Panc1 (cell line): Measurements from ENCODE around the gene PDCD2L. TPM values are rescaled to one million over a fixed set of nuclear protein-coding genes. Genes with fewer than 3 reads are reported as not detected.

Experiments used
- ATAC-seq: fragments of 200-7000 bp; cut with Tn5 transposase; 2 replicates; pipeline ENCODE4 v1.9.1; 2020; ENCODE audit warnings: mild to moderate bottlenecking, moderate library complexity
- Bru-seq: library from RNA; stranded (reverse); fragments of 400-500 nt; gene quantifications from one replicate; lab custom pipeline; 2021; lab: Mats Ljungman, UMichigan
- BruChase-seq, 2 experiments: library from RNA; stranded (reverse); fragments of 400-500 nt; gene quantifications; one replicate each; lab custom pipeline; 2021; lab: Mats Ljungman, UMichigan
- BruUV-seq: library from RNA; stranded (reverse); fragments of 400-500 nt; replicated peaks from 2 replicates; lab custom pipeline; 2021; lab: Mats Ljungman, UMichigan
- CTCF ChIA-PET: fragments of 300-600 bp; sonication (Branson Sonifier 250); formaldehyde crosslinking; loops from one replicate; lab custom pipeline; 2022; ENCODE audit warnings: antibody characterized with exemption; lab: Charles Lee
- POLR2A ChIA-PET: fragments of 300-600 bp; sonication (Branson Sonifier 250); formaldehyde crosslinking; loops from one replicate; lab custom pipeline; 2022; ENCODE audit warnings: antibody characterized with exemption; lab: Charles Lee
- DNase-seq: peaks from one replicate; pipeline ENCODE4 v3.0.0-alpha.2; 2010; ENCODE audit warnings: low read depth, low spot score
- H3K27ac ChIP-seq: 2 replicates; pipeline ENCODE4 v1.5.1; 2011; ENCODE audit warnings: mild to moderate bottlenecking, low read length, inconsistent platforms
- H3K27me3 ChIP-seq: fragments of 200-500 bp; sonication (Bioruptor generic); 2 replicates; pipeline ENCODE4 v1.6.0; 2014; ENCODE audit warnings: low read length, inconsistent platforms; ENCODE audit not compliant: control insufficient read depth, insufficient read depth
- H3K36me3 ChIP-seq: fragments of 200-500 bp; sonication (Bioruptor generic); 2 replicates; pipeline ENCODE4 v1.5.1; 2014; ENCODE audit warnings: inconsistent platforms, mild to moderate bottlenecking, low read length, moderate library complexity; ENCODE audit not compliant: control insufficient read depth, insufficient read depth
- H3K4me1 ChIP-seq: 2 replicates; pipeline ENCODE4 v1.5.1; 2011; ENCODE audit warnings: inconsistent platforms, mild to moderate bottlenecking, low read length, moderate library complexity; ENCODE audit not compliant: control insufficient read depth, insufficient read depth
- H3K4me3 ChIP-seq, 2 experiments: 2 replicates each; pipeline ENCODE4 v1.5.1; 2011 to 2012; ENCODE audit warnings: low read depth in 2 of 2, low read length in 2 of 2, mild to moderate bottlenecking in 2 of 2, inconsistent platforms in 1 of 2, moderate library complexity in 1 of 2
- H3K9me3 ChIP-seq: fragments of 200-500 bp; sonication (Bioruptor generic); 2 replicates; pipeline ENCODE4 v1.5.1; 2014; ENCODE audit warnings: low read depth, mild to moderate bottlenecking, inconsistent platforms, low read length, moderate library complexity; ENCODE audit not compliant: control insufficient read depth, insufficient read depth
- POLR2AphosphoS5 ChIP-seq: IDR thresholded peaks from 2 replicates; pipeline ENCODE4 v1.6.1; 2012; ENCODE audit warnings: mild to moderate bottlenecking, low read depth, low read length, moderate library complexity
- SIN3A ChIP-seq: IDR thresholded peaks from 2 replicates; pipeline ENCODE4 v1.6.1; 2012; ENCODE audit warnings: low read depth, mild to moderate bottlenecking, low read length, moderate library complexity, borderline replicate concordance; ENCODE audit not compliant: insufficient read depth
- TCF7L2 ChIP-seq: IDR thresholded peaks from 2 replicates; pipeline ENCODE4 v1.6.1; 2011; ENCODE audit warnings: mild to moderate bottlenecking, low read depth, low read length, inconsistent platforms
- in situ Hi-C: cut with HindIII; loops from 2 replicates; pipeline ENCODE4 v1.10.0; 2016; ENCODE audit warnings: low sequenced_read_pairs, low pct_unique_long_range_greater_than_20kb
- intact Hi-C: fragments of 100-400 bp; cut with micrococcal nuclease; formaldehyde crosslinking; loops from one replicate; pipeline ENCODE4 v1.10.0; 2022; ENCODE audit not compliant: unreplicated experiment
- long read RNA-seq: library from polyadenylated mRNA; unstranded; transcript quantifications from one replicate; pipeline ENCODE4 v2.0.0, GENCODE V29; 2021; ENCODE audit not compliant: unreplicated experiment
- polyA plus RNA-seq: library from polyadenylated mRNA; unstranded; fragments of >200 nt; gene quantifications from one replicate; pipeline ENCODE4 v1.2.1, GENCODE V29; 2012; ENCODE audit warnings: missing spikeins; ENCODE audit not compliant: insufficient read length
- total RNA-seq: library from RNA; stranded (reverse); gene quantifications from one replicate; pipeline ENCODE4 v1.2.1, GENCODE V29; 2021; ENCODE audit not compliant: unreplicated experiment
- TF ChIP-seq, protein P1 (sequence below), 2 experiments: IDR thresholded peaks; 2 replicates each; pipeline ENCODE4 v1.6.1; 2011 to 2012; ENCODE audit warnings: low read depth in 2 of 2, control low read depth in 1 of 2, low read length in 1 of 2, mild to moderate bottlenecking in 1 of 2, moderate library complexity in 1 of 2; ENCODE audit not compliant: insufficient read depth in 1 of 2
- TF ChIP-seq, protein P2 (sequence below): fragments of 450-650 bp; IDR thresholded peaks from 2 replicates; pipeline ENCODE4 v1.5.1; 2017; ENCODE audit warnings: mild to moderate bottlenecking

The PDCD2L gene, protein sequence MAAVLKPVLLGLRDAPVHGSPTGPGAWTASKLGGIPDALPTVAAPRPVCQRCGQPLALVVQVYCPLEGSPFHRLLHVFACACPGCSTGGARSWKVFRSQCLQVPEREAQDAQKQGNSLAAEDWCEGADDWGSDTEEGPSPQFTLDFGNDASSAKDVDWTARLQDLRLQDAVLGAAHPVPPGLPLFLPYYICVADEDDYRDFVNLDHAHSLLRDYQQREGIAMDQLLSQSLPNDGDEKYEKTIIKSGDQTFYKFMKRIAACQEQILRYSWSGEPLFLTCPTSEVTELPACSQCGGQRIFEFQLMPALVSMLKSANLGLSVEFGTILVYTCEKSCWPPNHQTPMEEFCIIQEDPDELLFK
- total RNA-seq (36.4 TPM), Bru-seq, nascent RNA (percentile 66 among the genes with signal in this experiment), BruChase-seq, experiment 1, labeled RNA remaining after a 2-hour chase (percentile 66 among the genes with signal in this experiment), BruChase-seq, experiment 2, labeled RNA remaining after a 6-hour chase (percentile 68 among the genes with signal in this experiment)
- 31.8 TPM for polyA plus RNA-seq
- long read RNA-seq, transcript PDCD2L-201 (7 exons, 1,171 nt): major isoform, 16 of 25 reads
- long read RNA-seq, partial matches to known transcripts: 4 of 25 reads
- long read RNA-seq, other reads (novel, unspliced or antisense): 3 of 25 reads

DNA sequence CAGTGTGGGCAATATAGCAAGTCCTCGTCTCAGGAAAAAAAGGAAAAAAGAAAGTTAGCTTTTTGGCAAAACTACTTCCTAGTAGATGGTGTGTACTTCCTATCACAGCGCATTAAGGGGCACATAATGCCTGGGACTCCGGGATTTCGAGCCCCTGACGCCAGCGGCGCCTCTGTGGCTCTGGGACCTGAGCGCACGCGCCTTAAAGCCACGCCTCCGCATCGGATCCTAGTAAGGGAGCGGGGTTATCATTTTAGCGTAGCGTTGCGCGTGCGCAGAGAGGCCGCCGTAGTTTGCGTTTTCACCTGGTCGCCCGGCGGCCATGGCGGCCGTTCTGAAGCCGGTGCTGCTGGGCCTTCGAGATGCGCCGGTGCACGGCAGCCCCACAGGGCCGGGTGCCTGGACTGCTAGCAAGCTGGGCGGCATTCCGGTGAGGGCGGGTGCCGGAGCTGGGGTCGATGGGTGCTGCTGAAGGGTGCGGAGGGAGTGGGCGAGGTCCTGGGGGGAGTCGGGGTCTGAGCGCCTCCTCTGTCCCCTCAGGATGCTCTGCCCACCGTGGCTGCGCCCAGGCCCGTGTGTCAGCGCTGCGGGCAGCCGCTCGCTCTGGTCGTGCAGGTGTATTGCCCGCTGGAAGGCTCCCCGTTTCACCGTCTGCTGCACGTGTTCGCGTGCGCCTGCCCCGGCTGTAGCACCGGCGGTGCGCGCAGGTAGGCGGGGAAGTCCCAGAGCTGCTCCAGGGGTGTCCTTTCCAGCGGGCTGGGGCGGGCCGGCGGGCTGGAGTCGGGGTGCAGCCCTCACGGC is at the start of gene PDCD2L:
TSS of gene PDCD2L (plus strand) at position 291 of the 801 bp plus-strand sequence. CDS start at position 323, 32 bp downstream.
- peak; percentile 81 for DNase-seq
- peak; percentile 96 for TF ChIP-seq POLR2AphosphoS5
- TF ChIP-seq, protein P1, sequence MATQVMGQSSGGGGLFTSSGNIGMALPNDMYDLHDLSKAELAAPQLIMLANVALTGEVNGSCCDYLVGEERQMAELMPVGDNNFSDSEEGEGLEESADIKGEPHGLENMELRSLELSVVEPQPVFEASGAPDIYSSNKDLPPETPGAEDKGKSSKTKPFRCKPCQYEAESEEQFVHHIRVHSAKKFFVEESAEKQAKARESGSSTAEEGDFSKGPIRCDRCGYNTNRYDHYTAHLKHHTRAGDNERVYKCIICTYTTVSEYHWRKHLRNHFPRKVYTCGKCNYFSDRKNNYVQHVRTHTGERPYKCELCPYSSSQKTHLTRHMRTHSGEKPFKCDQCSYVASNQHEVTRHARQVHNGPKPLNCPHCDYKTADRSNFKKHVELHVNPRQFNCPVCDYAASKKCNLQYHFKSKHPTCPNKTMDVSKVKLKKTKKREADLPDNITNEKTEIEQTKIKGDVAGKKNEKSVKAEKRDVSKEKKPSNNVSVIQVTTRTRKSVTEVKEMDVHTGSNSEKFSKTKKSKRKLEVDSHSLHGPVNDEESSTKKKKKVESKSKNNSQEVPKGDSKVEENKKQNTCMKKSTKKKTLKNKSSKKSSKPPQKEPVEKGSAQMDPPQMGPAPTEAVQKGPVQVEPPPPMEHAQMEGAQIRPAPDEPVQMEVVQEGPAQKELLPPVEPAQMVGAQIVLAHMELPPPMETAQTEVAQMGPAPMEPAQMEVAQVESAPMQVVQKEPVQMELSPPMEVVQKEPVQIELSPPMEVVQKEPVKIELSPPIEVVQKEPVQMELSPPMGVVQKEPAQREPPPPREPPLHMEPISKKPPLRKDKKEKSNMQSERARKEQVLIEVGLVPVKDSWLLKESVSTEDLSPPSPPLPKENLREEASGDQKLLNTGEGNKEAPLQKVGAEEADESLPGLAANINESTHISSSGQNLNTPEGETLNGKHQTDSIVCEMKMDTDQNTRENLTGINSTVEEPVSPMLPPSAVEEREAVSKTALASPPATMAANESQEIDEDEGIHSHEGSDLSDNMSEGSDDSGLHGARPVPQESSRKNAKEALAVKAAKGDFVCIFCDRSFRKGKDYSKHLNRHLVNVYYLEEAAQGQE (IDR thresholded peaks at IDR 0.05; ENCODE audit: insufficient read depth in 1 of 2, low read depth in 2 of 2, low read length in 1 of 2): no peak
- 0 out of 2 replicates have a peak, but pooled peaks have one; percentile 83 for TF ChIP-seq SIN3A
- TF ChIP-seq, protein P2, sequence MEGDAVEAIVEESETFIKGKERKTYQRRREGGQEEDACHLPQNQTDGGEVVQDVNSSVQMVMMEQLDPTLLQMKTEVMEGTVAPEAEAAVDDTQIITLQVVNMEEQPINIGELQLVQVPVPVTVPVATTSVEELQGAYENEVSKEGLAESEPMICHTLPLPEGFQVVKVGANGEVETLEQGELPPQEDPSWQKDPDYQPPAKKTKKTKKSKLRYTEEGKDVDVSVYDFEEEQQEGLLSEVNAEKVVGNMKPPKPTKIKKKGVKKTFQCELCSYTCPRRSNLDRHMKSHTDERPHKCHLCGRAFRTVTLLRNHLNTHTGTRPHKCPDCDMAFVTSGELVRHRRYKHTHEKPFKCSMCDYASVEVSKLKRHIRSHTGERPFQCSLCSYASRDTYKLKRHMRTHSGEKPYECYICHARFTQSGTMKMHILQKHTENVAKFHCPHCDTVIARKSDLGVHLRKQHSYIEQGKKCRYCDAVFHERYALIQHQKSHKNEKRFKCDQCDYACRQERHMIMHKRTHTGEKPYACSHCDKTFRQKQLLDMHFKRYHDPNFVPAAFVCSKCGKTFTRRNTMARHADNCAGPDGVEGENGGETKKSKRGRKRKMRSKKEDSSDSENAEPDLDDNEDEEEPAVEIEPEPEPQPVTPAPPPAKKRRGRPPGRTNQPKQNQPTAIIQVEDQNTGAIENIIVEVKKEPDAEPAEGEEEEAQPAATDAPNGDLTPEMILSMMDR: no peak
- TF ChIP-seq TCF7L2: peak; percentile 54
- ChIA-PET POLR2A (interaction anchor here (0.6 kb wide), 1 partner anchor 157 kb away, joined by 7 read pairs; no protein-coding TSS in a partner anchor), CTCF (no interaction called here)
- Histone ChIP-seq H3K27ac (peak within 1 kb of the TSS; percentile 86), H3K36me3 (peaks cover 6% of the 10 kb centered on the region; the same call in 1 of the 2 replicates), H3K9me3 (no peaks in the 10 kb centered on the region), H3K27me3 (no peaks in the 10 kb centered on the region), H3K4me3 (peak within 1 kb of the TSS; percentile 74 to 79), H3K4me1 (0 out of 2 replicates have a peak, but pooled peaks cover 3% of the 10 kb centered on the region)
- intact Hi-C loops (no loop called here), in situ Hi-C loops (no loop called here)
- BruUV-seq: no TSS peak
- peak; percentile 97 for ATAC-seq

DNA sequence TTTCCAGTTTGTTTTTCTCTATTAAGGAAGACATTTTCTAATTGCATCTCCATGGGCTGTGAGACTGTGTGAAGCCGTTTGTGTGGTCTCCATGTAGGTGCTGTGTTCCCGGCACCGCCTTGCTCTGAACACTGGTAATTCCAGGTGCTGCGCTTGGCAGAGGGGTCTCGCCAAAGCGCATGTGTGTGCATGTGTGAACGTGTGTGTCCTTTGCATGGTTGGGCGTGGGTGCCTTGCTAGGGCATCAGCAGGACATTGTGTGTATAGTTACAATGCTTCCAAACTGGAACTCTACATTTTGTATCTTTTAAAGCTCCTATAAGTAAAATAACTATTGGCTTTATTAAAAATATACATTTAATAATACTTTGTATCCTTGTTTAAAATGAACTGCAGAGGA is 49.0 kb upstream of the PDCD2L start:
- no peak for TF ChIP-seq POLR2AphosphoS5
- no peak for TF ChIP-seq SIN3A
- TF ChIP-seq TCF7L2: no peak
- TF ChIP-seq, protein P2: no peak
- TF ChIP-seq, protein P1 (IDR thresholded peaks at IDR 0.05; ENCODE audit: insufficient read depth in 1 of 2, low read depth in 2 of 2, low read length in 1 of 2): no peak
- ChIA-PET CTCF (no interaction called here), POLR2A (no interaction called here)
- ATAC-seq (no peak), DNase-seq (no peak)
- no peaks in the 10 kb centered on the region for H3K9me3 ChIP-seq
- in situ Hi-C loops: no loop called here
- BruUV-seq: no TSS peak
- no peak overlapping the region for H3K27ac ChIP-seq
- H3K4me1 ChIP-seq: peaks cover 13% of the 10 kb centered on the region
- no peak overlapping the region for H3K4me3 ChIP-seq
- no peaks in the 10 kb centered on the region for H3K36me3 ChIP-seq
- H3K27me3 ChIP-seq: no peaks in the 10 kb centered on the region
- intact Hi-C loops: no loop called here
